Neutrophil (primary cell): ENCODE results near the gene KCTD14.
"Not testable (repeated sequence)": the region's sequence is repeated elsewhere in the genome, so short reads cannot be mapped to it uniquely, and the experiment has no call there.

ENCODE experiments used
- H3K27ac ChIP-seq: fragments of 200-600 bp; sonication (generic); 2 replicates; pipeline ENCODE4 v1.5.1; 2016; ENCODE audit warnings: mild to moderate bottlenecking, moderate library complexity
- H3K27me3 ChIP-seq: fragments of 200-600 bp; sonication (generic); 2 replicates; pipeline ENCODE4 v1.6.0; 2016; ENCODE audit warnings: mild to moderate bottlenecking
- H3K36me3 ChIP-seq: fragments of 200-600 bp; sonication (generic); 2 replicates; pipeline ENCODE4 v1.5.1; 2017
- H3K4me1 ChIP-seq, 2 experiments: fragments of 200-600 bp in 1 of 2; sonication (generic) in 1 of 2; 1 replicate in 1 of 2; 2 replicates in 1 of 2; pipeline versions ENCODE4 v1.5.1 to v1.6.1; 2013 to 2016; ENCODE audit warnings: low read depth in 1 of 2, low read length in 1 of 2, mild to moderate bottlenecking in 1 of 2, moderate library complexity in 1 of 2; ENCODE audit not compliant: control insufficient read depth in 1 of 2, insufficient read depth in 1 of 2
- H3K4me3 ChIP-seq, 2 experiments: fragments of 200-600 bp in 1 of 2; sonication (generic) in 1 of 2; 1 replicate in 1 of 2; 2 replicates in 1 of 2; pipeline ENCODE4 v1.5.1; 2013 to 2016; ENCODE audit warnings: low read depth in 1 of 2, low read length in 1 of 2, mild to moderate bottlenecking in 1 of 2, moderate library complexity in 1 of 2
- H3K9me3 ChIP-seq: fragments of 200-600 bp; sonication (generic); 2 replicates; pipeline ENCODE4 v1.5.1; 2016
- TF ChIP-seq, protein P1 (sequence below): fragments of 200-600 bp; sonication (generic); IDR thresholded peaks from 2 replicates; pipeline ENCODE4 v1.5.1; 2016; ENCODE audit warnings: antibody characterized with exemption

Gene KCTD14

DNA sequence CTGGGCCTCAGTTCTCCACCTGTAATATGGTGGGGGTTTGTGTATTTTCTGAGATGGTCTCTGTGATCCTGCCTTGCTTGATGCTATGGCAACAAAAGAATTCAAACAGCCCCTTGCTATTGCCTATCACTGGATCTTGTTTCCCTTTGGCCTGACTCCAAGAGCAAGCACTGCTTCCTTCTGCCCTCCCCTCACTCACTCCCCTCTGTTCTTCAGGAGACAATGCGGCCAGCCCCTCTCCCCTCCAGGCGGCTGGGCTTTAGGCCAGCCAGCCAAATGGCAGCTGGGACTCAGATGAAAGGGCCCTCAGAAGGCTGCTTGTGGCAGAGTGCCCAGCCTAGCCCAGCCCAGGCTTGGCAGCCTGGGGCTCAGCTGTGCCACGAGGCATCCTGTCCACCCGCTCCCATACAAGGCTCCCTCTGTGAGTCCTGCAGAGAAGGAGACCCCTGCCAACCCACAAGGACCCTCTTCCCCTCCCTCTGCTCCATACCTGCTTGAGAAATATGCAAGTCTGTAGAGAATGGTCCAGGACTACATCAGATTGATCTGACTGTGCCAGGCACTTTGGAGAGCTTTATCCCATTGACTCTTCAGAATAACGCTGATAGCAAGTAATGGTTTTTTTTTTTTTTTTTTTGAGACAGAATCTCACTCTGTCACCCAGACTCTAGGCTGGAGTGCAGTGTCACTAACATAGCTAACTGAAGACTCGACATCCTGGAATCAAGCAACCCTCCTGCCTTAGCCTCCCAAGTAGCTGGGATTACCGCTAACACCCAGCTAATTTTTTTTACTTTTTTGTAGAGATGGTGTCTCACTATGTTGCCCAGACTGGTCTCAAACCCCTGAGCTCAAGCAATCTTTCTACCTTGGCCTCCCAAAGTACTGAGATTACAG, 7.6 kb upstream of the KCTD14 start:
- Histone ChIP-seq H3K27me3 (peaks cover 3% of the 10 kb centered on the region), H3K4me1 (no peaks in the 10 kb centered on the region), H3K9me3 (no peaks in the 10 kb centered on the region), H3K36me3 (no peaks in the 10 kb centered on the region), H3K27ac (no peak overlapping the region), H3K4me3 (no peak overlapping the region)
- TF ChIP-seq, protein P1, sequence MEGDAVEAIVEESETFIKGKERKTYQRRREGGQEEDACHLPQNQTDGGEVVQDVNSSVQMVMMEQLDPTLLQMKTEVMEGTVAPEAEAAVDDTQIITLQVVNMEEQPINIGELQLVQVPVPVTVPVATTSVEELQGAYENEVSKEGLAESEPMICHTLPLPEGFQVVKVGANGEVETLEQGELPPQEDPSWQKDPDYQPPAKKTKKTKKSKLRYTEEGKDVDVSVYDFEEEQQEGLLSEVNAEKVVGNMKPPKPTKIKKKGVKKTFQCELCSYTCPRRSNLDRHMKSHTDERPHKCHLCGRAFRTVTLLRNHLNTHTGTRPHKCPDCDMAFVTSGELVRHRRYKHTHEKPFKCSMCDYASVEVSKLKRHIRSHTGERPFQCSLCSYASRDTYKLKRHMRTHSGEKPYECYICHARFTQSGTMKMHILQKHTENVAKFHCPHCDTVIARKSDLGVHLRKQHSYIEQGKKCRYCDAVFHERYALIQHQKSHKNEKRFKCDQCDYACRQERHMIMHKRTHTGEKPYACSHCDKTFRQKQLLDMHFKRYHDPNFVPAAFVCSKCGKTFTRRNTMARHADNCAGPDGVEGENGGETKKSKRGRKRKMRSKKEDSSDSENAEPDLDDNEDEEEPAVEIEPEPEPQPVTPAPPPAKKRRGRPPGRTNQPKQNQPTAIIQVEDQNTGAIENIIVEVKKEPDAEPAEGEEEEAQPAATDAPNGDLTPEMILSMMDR, result no peak

GRCh38 chr11:78028423-78028822, 5.3 kb upstream of the KCTD14 start:
- not testable (repeated sequence) for H3K36me3 ChIP-seq, H3K27me3 ChIP-seq, H3K27ac ChIP-seq, H3K4me1 ChIP-seq, H3K9me3 ChIP-seq, H3K4me3 ChIP-seq

GRCh38 chr11:78027759-78028158, 4.7 kb upstream of the KCTD14 start:
- Histone ChIP-seq H3K4me3 (no peak overlapping the region), H3K4me1 (no peaks in the 10 kb centered on the region), H3K27ac (no peak overlapping the region), H3K36me3 (no peaks in the 10 kb centered on the region), H3K27me3 (peaks cover 16% of the 10 kb centered on the region), H3K9me3 (no peaks in the 10 kb centered on the region)
- TF ChIP-seq, protein P1, result no peak

GRCh38 chr11:78025378-78025777, 2.3 kb upstream of the KCTD14 start:
- TF ChIP-seq, protein P1, result no peak
- no peaks in the 10 kb centered on the region for H3K36me3 ChIP-seq
- H3K4me1 ChIP-seq, result no peaks in the 10 kb centered on the region
- H3K9me3 ChIP-seq, result no peaks in the 10 kb centered on the region
- H3K4me3 ChIP-seq, result no peak overlapping the region
- peaks cover 29% of the 10 kb centered on the region for H3K27me3 ChIP-seq
- H3K27ac ChIP-seq, result no peak overlapping the region

- Histone ChIP-seq H3K4me1 (no peaks in the 10 kb centered on the region), H3K27ac (no peak overlapping the region), H3K27me3 (peaks cover 29% of the 10 kb centered on the region), H3K36me3 (no peaks in the 10 kb centered on the region), H3K9me3 (no peaks in the 10 kb centered on the region), H3K4me3 (no peak overlapping the region)
- TF ChIP-seq, protein P1, result no peak
These were observed 350 bp upstream of the KCTD14 start for GRCh38 chr11:78023426-78023825.

- Histone ChIP-seq H3K36me3 (no peaks in the 10 kb centered on the region), H3K4me1 (no peaks in the 10 kb centered on the region), H3K9me3 (no peaks in the 10 kb centered on the region), H3K27me3 (peaks cover 29% of the 10 kb centered on the region), H3K4me3 (no peak overlapping the region), H3K27ac (no peak overlapping the region)
- TF ChIP-seq, protein P1, result no peak
These were observed 1.5 kb downstream of the KCTD14 start for GRCh38 chr11:78021611-78022010.
